HCEC 1CT (cell line): ENCODE measurements around the gene RCOR1.
"Not testable (repeated sequence)": the region's sequence is repeated elsewhere in the genome, so short reads cannot be mapped to it uniquely, and the experiment has no call there.

Experiments used
- DNase-seq: peaks from one replicate; pipeline ENCODE4 v3.0.0-alpha.2; 2017

Gene RCOR1

DNA sequence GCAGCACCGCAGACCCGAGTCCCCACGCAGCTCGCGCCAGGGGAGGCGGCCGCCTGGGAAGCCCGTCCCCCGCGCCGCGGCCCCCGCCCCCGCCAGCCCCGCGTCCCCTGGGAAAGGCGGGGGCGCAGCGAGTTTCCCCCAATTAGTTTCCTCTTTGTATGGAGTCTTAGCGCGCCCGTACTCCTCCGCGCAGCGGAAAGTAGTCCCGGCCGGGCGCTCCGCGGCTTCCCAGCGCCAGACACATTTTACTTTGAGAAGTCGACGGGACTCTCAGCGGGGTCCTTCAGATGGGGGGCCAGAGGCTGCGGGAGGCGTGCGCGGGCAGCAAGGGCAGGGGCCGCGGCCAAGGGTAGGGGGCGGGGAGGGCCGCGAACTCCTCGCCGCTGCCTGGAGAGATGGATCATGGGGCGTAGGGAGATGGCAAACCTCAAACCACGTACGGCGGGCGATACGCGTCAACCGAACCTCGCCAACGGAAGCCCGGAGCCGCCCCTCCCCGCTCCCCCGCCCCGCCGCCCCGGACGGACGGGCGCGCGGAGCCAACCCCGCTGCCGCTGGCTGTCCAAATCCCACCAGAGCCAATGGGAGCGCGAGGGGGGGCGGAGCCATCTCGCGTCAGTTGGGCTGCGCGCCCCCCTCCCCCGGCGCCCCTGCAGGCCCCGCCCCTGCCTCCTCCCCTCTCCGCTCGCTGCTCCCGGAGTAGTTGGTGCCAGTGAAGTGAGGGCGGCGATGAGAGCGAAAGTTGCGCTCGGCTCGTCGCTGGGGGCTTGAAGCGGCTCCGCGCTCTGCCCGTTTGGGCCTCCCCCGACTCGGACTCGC lies at the start of gene RCOR1:
RCOR1 (plus strand) TSS at position 706 of the 819 bp plus-strand sequence. CDS start 238 bp downstream, outside the sequence.
- peak; percentile 98 for DNase-seq

DNA sequence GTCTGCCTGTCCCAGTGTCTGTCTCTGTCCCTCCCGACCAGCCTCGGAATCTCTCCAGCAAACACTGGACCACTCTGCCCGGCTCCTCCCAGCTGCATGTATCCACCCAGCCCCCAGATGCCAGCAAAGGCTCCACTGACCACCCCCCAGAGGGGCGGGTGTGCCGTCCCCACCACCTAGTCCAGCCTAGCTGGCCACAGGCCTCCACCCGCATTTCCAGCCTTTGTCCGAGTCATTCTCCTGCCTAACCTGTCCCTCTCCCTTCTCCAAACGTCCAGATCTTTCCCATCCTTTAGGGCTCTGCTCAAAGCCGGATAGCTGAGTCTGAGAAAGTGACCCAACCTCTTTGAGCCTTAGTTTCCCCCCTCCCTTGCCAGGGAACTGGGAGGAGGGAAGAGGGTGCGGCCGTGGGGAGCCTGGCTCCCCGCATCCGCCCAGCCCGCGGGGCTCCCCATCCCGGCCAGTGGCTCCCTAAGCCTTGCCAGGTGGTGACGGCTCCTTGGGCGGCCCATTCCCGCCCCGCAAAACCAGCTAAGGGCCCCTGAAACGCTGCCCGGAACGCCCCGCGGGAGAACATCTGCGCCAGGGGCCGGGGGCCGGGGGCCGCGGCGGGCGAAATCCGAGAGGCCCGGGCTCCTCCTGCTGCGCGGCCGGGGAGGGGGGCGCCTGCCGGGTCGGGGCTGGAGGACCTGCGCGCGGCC lies 48.3 kb upstream of the RCOR1 start:
- DNase-seq: no peak

DNA sequence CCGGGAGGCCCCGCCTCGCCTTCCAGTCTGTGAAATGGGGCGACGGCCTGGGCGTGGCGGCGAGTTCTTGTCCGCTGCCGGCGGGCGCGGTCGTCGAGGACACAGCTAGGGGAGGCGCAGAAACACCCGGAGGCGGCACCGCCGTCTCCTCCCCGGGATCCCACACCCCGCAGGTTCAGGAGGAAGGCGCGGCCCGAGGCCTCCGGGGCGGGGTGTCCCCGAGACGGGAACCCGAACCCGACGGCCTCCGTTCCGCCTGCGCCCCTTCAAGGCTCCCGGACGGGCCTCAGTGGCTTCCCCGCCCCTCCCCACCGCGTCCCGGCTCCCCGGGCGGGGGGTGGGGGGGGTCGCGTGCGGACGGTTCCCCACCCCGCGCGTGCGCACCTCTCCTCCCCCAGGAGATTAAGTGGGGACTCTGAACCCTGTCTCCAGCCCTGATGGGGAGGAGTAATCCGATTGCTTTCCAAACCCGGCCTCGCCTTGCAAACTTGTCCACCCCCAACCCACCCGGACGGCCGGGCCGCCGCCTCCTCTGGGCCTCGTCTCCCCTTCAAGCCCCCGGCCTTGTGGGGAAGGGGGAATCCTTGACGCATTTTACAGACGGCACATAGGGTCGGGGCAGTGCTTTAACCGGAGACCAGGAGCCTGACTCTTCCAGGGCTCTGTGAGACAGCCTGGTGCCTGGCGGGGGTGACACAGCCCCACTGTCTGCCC lies 47.5 kb upstream of the RCOR1 start:
- DNase-seq: no peak

DNA sequence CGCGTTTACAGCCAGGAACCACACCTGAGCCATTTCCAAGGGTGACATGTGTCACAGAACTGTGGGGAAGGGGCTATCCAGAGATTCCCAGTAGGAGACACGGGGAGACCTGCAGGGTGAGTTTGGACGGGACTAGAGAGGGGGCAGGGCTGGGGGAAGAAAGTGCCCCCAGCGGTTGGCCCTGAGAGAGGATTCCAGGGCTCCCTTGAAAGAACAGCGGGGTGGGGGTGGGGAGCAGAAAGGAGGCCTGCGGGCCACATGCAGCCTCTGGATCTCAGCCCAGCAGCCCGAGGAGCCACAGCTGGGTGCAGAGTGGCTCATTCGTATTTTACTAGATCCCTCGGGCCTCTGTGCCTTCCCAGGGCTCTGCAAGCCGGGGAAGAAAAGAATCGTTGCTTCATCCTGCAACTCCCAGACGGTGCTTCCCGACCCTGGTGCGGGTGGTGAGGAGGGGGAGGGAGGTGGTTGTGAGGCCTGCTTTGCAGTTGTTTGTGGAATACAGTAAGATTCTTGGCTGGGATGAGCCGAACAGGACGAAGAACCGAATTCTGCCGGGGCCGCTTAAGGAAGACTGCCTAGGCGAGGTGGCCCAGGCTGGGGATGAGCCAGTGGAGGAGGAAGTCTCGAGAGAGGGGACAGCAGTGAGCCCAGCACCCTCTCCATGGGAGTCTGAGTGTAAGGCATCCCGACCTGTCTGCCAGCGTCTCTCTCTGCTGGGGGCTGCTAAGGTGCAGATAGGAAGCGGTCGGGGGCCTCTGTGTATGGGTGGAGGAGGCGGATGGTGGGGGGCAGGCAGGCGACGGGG lies 46.8 kb upstream of the RCOR1 start:
- DNase-seq: peak; percentile 26

DNA sequence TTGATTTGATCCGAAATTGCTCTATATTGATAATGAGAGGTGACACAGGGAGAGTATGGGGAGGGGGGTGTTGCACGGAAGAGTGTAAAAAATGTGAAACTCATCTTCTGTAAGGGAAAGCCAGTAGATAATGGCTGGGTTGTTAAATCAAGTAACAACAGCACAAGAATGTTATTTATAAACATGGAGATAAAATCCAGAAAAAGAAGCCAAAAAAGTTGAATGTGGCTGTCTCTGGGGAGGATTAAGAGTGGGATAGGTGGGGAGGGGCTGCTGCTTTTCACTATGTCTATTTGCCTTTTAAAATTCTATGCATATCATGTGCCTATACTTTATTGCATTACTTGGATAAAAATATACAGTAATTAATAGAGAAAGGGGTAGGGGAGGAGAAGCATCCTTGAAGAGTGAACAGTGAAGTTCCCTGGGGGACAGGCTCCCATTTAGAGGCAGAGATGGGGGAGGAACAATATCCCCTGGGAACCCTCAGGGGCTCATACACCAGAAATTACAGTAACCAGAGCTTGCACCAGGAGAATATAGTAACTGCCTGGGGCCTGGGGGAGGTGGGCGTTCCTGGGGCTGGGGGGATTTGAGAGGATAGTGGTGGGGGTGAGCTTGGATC lies 43.7 kb upstream of the RCOR1 start:
- DNase-seq: no peak

DNA sequence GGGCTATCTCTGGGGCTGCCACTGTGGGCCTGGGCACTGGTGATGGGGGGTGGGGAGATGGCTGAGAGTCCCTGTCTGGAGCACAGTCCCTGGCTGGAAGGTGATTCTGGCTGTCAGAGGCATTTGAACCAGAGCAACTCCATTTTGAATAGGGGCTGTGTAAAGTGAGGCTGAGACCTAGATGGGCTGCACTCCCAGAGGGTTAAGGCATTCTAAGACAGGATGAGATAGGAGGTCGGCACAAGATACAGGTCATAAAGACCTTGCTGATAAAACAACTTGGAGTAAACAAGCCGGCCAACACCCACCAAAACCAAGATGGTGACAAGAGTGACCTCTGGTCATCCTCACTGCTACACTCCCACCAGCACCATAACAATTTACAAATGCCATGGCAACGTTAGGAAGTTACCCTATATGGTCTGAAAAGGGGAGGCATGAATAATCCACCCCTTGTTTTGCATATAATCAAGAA lies 41.5 kb upstream of the RCOR1 start:
- DNase-seq: not testable (repeated sequence)

DNA sequence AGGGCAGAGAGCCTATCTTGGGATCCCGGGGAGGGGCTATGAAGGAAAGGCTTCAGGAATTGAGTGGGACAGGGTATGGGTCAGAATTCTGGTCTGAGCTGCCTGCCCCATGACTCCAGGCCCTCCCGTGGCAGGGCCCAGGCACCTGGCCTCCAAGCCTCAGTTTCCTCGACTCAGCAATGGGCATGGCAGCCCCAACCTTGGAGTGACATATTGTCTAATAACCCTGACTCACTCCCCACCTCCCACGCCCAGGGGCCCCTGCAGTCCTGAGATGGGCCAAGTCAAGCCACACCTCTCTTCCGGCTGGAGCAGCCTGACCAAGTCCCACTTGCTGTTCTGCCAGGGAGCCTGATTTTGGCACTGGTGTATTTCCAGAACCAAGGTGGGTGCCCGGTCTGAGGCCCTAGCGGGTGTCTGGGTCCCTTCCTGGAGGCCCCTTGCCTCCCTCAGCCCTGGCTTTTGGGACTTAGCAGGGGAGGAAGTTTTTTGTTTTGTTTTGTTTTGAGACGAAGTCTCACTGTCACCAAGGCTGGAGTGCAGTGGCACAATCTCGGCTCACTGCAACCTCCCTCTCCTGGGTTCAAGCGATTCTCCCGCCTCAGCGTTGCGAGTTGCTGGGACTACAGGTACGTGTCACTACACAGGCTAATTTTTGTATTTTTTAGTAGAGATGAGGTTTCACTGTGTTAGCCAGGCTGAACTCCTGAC lies 40.3 kb upstream of the RCOR1 start:
- DNase-seq: peak; percentile 48

DNA sequence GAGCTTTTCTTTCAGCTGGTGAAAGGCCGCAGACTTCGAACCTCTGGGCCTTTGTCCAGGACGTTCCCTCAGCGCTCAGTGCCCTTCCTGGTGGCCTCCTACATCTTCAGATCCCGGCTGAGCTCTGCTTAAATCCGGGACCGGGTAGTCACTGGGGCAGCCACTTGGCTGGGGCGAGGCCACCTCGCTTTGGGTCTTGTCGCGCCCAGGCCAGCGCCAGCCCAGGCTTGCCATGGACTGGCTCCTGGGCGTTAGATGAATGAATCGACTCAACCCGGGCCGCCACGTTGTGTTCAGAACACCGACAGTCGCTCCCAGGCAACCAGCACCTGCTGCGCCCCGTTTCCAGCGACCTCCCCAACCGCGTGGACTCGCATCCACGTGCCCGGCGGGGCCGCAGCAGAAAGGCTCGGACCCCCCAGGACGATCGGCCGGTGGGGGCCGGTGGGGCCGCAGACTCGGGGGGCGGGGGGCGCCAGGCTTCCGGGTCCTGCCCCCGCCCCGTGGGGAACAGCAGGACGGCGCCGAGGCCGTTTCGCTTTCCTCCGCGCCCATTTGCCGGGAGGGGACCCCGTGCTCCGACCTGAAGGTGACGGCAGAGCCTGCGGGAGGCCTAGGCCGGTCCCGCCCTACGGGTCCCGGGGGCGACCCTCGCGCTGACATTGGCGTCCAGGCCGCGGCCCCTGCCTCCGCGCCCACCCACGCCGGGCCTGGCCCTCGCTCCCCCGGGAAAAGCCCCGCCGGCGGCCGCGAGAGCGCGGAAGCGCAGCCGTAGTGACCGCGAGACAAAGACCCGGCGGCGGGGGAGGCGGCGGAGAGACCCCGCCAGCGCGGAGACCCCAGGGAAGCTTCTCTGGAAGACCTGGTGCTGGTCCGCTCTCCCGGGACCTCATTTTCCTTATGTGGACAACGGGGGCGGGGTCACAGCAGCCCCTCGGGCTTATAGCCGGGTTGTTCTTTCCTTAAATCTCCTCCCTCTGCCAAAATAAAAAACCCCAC lies 37.3 kb upstream of the RCOR1 start:
- DNase-seq: no peak

DNA sequence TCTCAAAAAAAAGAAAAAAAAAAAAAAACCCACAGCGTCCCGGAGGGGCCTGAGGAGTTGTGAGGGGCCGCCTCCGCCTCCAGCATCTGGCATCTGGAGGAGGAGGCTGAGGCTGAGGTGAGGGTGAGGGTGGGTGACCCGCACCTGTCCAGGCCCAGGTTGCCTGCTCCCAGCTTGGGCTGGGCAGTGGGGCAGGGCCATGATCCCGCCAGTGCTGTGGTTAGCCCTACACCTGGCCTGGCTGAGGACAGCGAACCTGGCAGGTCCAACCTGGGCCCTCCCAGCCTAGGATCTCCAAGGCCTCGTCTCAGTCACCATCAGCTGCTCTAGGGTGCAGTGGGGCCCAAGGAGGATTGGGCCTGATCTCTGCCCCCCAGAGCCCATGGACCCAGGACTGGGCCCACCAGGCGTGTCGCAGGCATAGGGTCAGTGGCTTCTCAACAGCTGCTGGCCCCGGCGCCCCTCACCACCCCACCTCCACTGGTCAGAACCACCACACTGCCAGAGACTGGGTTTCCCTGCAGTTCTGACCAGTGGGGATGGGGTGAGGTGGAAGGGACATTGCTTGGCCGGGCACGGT lies 36.3 kb upstream of the RCOR1 start:
- no peak for DNase-seq

DNA sequence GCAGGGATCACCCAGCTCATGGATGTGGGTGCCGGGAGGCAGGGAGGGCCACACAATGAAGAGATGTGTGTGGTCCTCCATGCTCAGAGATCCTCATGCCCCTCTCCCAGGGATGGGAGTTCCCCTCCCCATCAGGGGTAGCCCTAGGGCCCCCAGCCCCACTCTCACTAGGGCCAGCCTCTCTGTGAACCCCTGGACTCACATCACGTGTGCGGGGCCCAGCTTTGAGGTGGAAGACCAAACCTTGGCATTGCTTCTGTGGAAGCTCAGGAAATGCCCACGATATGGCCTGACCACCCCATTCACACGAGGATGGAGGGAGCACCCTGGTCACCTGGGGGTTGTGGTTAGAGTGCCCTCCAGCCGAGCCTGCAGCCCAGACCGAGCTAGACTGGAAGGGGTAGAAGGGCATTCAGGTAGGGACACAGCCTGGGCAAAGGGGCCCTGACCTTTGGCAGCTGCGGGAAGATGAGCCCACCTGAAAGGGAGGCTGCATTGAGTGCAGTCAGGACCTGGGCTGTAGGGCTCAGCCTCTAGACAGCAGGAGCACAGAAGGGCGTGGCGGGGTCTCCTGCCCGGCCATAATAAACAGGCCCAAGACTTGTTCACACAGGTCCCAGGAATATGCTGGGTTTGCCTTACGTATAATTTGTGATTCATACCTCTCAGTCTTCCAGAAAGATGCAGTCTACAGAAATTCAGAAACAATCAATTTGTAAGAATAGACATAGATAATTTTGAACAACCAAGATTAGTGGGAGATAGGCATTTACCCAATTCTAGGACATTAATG lies 34.8 kb upstream of the RCOR1 start:
- DNase-seq: no peak

DNA sequence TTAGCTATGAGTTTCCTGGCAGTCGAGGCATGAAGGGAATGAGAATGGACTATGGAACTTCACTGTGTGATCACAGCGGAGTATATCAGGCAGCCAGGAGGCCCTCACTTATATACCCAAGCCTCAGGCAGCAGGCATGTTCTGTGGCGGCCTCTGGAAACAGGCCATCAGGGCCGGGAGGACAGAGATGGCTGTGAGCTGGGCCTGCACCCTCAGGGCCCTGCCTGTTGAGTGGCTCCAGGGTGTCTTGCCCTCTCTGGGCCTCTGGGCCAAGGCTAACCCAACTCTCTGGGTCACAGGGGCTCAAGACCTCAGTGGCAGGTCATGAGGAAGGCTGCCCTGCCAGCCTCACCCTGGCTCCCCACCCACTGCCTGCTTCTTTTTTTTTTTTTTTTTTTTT lies 33.9 kb upstream of the RCOR1 start:
- no peak for DNase-seq

DNA sequence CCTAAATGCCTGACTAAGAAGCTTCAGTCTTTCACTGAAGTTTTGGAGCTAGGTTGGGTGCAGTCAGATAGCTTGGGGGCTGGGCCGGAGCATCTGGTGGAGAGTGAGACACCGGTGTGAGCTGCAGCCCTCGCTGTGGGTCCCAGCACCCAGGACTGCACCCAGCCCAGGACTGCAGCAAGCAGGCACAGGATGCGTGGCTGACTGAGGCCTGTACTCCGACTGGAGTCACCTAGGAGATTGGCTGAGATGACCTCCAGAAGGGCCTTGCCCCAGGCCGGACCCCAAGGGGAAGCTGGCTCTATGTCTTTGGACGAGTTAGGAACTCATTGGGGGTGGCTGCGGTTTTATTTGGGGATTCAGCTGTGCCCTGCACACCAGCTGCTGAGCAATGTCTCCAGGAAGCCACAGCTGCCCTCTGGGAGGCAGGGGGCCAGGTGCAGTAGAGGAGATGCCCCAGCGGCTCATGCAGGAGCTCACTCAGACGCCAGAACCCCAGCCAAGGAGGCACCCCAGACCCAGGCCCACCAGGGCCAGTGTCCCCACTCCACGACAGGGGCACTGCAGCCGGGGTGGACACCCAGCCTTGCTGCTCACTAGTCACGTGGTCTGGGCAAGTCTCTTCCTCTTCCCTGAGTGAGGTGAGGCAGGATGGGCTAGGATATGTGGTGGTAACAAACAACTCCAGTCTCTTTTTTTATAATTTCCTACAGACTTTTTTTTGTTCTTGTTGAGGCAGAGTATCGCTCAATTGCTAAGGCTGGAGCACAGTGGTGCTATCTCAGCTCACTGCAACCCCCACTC lies 31.8 kb upstream of the RCOR1 start:
- DNase-seq: no peak

DNA sequence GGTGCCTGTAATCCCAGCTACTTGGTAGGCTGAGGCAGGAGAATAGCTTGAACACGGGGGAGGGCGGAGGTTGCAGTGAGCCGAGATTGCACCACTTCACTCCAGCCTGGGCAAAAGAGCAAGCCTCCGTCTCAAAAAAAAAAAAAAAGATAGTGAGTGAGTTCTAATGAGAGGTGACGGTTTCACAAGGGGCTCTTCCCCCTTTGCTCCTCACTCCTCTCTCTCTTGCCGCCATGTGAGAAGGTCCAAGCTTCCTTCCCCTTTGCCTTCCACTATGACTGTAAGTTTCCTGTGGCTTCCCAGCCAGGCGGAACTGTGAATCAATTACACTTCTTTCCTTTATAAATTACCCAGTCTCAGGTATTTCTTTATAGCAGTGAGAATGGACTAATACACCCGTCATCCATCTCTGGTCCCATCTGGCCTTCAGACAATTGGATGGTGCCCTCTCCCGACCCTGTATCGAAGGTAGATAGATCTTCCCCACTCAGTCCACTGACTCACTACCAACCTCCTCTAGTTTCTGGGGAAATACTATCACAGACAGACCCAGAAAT lies 27.0 kb upstream of the RCOR1 start:
- no peak for DNase-seq

DNA sequence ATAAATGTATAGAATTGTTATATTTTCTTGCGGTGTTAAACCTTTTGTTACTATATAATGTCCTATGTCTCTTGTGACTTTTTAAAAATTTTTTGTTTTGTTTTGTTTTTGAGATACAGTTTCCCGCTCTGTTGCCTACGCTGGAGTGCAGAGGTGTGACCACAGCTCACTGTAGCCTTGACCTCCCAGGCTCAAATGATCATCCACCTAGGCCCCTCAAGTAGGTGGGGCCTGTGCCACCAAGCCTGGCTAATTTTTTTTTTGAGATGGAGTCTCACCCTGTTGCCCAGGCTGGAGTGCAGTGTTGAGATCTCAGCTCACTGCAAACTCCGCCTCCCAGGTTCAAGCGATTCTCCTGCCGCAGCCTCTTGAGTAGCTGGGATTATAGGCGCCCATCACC lies 26.5 kb upstream of the RCOR1 start:
- no peak for DNase-seq

DNA sequence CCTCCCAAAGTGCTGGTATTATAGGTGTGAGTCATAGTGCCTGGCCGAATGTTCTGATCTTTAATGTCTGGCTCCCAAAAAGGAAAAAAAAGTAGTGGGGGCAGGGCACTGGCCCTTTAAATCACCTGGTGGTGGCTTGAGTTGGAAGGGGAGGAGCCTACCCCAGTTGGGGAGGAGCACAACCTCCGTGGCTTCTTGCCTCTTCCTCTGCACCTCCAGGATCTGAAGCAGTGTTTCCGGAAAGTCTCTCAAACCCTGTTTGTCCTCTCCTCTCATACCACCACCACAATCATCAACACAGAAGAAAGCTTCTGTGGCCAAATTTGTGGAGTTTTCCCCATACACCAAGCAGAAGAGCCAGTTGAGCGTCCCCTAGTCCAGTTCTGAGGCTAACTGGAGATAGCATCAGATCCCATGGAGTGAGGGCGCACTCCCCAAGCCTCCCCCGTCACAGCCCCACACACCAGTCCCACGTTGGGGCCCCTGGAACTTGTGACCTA lies 24.3 kb upstream of the RCOR1 start:
- DNase-seq: no peak

DNA sequence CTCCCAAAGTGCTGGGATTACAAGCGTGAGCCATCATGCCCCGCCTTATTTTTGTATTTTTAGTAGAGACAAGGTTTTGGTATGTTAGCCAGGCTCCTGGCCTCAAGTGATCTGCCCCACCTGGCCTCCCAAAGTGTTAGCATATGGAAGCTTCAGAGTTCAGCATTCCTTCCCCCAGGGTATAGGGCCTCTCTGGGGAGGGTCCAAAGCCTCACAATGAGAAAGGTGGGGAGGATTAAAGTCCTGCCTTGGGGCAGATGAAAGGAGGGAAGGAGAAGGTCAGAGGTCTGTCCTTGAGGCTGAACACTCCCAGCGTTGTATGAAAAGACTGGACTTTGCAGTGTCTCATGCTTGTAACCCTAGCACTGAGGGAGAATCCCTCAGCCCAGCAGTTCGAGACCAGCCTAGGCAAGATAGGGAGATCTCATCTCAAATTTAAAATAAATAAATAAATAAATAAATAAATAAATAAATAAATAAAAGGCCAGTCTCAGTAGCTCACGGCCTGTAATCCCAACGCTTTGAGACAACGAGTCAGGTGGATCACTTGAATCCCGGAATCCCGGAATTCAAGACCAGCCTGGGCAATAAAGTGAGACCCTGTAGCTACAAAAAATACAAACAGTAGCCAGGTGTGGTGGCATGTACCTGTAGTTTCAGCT lies 22.0 kb upstream of the RCOR1 start:
- DNase-seq: no peak

DNA sequence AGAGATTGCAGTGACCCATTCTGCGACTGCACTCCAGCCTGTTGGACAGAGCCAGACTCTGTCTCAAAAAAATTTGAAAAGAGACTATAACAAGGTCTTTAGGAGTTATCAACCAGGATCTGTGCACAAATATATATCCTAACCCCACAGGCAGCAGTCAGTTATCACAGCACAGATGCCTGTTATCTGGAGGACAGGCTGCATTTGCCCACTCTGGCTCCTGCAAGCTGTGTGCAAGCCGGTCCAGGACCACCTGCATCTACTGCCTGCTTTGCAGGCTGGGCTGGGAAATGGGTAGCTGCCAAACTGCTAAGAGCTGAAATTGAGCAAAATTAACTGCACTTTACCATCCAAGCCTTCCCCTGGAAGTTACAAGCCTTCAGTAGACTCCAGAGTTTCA lies 21.4 kb upstream of the RCOR1 start:
- DNase-seq: no peak
